Activated CD4-positive, alpha-beta T cell treated with anti-CD3 and anti-CD28 coated beads, Interleukin-2, amount 50 U/mL, for 16 hours (primary cell): ENCODE measurements around the gene ISLR2.
A peak's percentile ranks its signal among the peaks of the same experiment; 100 is the strongest.
"Not testable (repeated sequence)": the region's sequence is repeated elsewhere in the genome, so short reads cannot be mapped to it uniquely, and the experiment has no call there.

Experiments used
- DNase-seq: peaks from one replicate; pipeline ENCODE4 v3.0.0-alpha.2; 2020

Gene ISLR2, protein sequence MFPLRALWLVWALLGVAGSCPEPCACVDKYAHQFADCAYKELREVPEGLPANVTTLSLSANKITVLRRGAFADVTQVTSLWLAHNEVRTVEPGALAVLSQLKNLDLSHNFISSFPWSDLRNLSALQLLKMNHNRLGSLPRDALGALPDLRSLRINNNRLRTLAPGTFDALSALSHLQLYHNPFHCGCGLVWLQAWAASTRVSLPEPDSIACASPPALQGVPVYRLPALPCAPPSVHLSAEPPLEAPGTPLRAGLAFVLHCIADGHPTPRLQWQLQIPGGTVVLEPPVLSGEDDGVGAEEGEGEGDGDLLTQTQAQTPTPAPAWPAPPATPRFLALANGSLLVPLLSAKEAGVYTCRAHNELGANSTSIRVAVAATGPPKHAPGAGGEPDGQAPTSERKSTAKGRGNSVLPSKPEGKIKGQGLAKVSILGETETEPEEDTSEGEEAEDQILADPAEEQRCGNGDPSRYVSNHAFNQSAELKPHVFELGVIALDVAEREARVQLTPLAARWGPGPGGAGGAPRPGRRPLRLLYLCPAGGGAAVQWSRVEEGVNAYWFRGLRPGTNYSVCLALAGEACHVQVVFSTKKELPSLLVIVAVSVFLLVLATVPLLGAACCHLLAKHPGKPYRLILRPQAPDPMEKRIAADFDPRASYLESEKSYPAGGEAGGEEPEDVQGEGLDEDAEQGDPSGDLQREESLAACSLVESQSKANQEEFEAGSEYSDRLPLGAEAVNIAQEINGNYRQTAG

GRCh38 chr15:74130155-74130848, at the start of gene ISLR2:
ISLR2 (plus strand) TSS chr15:74130586; CDS start chr15:74132755, 2,169 bp downstream.
- DNase-seq = no peak

GRCh38 chr15:74082450-74082849, 47.9 kb upstream of the ISLR2 start, which contains the start of gene GOLGA6A:
GOLGA6A (minus strand) TSS chr15:74082550; CDS start chr15:74082509, 41 bp downstream.
- not testable (repeated sequence) for DNase-seq

DNA sequence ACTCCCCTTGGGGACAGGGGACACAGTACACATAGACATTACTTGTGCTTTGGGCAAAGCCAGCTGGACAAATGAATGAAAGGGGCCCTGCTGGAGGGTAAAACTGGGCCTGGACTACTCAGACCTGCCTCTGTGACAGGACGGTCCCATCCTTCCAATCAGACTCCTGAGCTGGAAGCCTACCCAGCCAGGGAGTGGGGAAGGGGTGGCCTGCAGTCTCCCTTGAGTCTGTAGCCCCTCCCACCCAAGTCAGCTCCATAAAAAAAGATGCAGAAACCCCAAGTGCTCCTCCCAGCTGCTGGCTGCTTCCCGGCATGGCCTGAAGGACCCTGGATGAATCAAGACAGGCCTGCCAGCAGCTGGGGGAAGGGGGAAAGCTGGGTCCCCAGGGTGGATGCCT, 35.8 kb upstream of the ISLR2 start:
- not testable (repeated sequence) for DNase-seq

DNA sequence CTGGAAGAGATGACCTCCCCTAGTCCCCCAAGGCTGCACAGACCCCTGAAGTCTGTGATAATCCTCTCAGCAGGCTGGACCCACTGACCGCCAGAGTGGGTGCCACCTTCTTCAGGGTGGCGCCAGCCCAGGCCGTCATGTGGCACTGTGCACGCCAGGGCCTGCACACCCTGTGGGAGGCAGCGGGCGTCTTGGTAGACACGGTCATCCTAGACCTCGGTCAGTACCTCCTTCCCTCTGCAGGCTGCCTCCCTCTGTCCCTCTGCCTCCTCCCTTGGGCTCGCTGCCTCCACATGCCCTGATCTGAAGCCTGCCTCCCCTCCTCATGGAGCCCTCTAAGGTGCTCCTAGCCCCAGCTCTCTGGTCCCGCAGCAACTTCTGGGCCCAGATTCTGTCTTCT, 34.8 kb upstream of the ISLR2 start:
- DNase-seq = not testable (repeated sequence)

GRCh38 chr15:74096753-74097474, 33.5 kb upstream of the ISLR2 start:
- DNase-seq = not testable (repeated sequence)

DNA sequence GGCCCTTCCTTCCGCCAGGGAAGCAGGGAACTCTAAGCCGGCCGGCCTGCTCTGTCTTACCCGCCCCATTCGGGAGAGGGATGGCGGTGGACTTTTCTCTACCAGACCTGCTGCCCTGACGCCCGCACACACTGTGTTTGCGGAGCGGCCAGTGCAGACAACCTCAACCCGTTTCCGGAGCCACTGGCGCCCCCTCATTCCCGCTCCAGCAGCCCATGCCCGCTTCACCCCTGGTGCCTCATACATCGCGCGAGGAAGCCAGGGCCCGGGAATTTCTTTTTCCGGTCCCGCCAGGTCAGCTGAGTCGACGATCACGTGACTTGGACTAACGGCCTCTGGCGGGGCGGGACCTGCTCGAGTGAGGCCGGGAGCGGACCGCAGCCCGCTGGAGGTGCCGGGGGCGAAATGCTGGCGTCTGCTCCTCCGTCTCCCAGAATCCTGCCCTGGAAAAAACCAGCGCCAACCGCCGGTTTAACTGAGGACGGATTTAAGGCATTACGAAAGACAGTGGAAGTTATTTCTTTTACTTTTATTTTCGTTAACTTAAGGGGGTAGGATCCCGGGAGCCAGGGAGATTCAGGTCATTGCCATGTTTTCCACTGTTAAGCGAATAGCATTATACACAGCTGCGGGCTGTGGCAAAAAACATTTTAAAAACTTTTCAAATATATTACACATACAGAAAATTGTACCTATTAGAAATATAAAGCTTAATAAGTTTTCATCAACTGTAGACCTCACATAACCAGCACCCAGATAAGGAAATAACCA, 30.2 kb upstream of the ISLR2 start:
- peak; percentile 88 for DNase-seq

DNA sequence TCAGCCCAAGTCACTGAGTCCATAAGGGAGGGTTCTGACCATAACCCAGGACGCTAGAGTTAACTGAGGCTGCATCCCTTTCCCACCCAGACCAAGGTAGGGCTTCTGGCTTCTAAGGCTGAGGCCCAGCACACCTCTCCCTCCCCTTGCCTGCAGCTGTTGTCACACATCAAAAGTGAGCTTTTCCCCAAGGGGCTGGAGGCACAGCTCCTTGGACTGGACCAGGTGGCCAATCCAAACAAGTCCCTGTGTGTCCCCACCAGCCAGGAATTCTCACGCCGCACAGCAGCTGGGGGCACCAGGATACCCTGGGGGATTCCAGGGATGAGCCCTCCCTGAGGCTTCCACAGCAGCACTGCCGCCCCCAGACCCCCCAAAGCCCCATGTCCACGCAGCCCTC, 22.3 kb upstream of the ISLR2 start:
- no peak for DNase-seq

DNA sequence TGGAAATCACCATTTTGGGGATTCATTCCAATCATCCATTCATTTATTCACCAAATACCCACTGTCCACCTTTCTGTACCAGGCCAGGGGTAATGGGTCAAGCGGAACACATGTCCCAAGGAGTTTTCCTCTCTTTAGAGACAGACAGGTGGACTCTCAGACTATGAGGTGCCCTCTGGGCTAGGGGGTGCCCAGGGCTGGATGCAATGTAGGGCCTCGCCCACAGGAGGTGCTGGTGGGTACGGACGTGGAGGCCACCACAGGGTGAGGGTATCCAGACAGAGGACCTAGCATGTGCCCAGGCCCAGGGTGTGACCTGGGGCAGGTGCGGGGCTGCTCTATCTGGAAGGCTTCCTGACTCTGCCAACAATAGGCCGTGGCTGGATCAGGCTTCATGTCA, 21.8 kb upstream of the ISLR2 start:
- not testable (repeated sequence) for DNase-seq

DNA sequence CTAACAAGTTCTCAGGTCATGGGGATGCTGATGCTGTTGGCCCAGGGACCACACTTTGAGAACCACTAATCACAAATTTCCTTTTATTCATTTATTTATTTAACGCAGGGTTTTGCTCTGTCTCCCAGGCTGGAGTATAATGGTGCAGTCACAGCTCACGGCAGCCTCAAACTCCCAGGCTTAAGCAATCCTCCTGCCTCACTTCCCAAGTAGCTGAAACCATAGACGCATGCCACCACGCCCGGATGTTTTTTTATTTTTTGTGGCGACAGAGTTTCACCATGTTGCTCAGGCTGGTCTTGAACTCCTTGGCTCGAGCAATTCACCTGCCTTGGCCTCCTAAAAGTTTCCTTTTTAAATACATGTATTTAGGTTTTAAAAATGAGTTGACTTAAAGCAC, 20.7 kb upstream of the ISLR2 start:
- no peak for DNase-seq

DNA sequence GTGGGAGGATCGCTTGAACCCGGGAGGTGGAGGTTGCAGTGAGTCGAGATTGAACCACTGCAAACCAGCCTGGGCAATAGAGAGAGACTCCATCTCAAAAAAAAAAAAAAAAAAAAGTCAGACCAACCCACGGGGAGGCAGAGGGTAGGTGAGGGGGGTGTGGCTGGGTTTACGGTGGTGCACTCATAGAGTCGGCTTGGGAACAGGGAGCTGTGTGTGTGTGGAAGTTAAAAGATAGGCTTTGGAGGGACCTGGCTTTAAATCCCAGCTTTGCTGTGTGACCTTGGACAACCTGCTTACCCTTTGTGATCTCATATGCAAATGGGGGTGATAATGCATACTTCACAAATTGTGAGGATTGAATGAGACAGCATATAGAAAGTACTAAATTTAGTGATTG, 10.0 kb upstream of the ISLR2 start:
- DNase-seq = no peak

- DNase-seq = no peak
Observed at GRCh38 chr15:74121039-74121438, 9.3 kb upstream of the ISLR2 start.

DNA sequence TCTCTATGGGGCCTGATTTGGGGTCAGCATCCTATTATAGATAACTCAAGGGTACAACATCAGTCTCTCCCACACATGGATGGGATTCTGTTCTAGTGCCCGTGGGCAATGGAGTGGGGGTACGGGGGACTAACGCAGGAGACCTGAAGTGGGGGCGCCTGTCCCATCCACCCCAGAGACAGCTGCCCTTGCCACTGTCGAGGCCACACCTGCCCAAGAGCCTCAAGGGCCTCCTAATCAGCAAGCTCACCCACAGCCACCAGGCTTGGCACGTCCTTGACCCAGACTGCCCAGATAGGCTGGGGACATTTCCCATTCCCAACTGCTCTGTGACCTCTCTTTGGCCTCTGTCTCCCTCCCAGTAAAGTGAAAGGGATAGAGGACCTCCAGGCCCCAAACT, 8.5 kb upstream of the ISLR2 start:
- DNase-seq = no peak

DNA sequence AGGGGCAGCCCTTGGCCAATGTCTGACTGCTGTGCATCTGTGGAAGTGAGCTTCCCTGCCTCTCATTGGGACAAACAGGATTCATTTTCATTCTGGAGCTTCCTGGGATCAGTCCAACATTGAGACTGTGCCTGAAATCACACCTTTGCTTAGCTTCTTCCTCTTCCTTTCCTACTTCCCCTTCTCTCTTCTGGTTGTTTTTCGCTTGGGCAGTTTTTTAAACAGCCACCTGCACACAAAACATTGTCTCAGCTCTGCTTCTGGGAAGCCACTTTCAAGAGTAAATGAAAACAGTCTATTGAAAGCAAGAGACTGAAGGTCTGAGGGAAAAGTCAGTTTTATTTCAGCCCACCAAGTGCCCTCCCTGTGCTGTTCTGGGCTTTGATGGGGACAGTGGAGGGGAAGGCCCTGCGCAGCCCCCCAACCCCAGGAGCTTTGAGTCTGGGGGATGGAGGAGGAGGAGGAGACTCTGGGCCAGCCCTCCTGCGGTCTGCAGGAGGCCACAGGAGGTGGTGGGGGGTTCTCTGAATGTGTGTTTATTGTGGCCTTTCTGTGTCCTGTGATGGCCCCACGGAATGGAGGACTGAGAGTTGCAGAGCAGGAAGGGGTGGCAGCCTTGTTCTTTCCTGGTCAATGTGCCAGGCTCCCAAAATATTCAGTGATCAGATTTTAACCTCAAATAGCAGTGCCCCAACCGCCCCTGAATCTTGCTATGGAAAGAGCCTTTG, 7.8 kb upstream of the ISLR2 start:
- no peak for DNase-seq

- no peak for DNase-seq
Observed at GRCh38 chr15:74123131-74123429, 7.3 kb upstream of the ISLR2 start.

DNA sequence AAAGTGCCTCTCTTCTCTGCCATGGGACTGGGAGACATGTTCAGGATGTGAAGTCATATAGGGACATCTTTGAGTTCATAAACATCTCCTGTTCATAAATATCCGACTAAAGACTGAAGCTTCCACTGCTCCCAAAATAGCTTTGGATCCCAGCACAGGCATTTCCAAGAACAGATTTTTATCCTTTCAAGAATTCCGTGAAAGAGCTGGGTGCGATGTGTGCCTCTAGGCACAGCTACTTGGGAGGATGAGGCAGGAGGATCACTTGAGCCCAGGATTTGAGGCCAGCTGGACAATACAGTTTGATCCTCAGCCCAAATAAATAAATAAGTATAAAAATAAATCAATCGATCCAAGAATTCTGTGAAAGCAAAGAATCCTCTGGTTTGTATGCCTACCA, 6.7 kb upstream of the ISLR2 start:
- DNase-seq = no peak

DNA sequence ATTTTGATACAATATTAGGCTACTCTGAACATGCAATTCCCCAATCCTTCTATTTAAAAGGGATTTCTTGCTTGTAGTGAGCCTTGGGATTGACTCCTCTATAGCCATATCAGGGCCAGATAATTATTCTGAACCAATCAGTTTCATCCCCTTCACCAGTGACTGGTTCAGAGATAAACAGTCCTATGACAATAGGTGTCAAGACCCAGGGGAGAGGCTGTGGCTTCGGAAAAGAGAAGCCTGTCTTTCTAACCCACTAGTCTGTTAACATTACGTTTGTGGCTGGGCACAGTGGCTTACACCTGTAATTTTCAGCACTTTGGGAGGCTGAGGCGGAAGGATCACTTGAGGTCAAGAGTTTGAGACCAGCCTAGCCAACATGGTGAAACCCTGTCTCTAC, 6.2 kb upstream of the ISLR2 start:
- DNase-seq = no peak

- no peak for DNase-seq
Observed at GRCh38 chr15:74124759-74125158, 5.6 kb upstream of the ISLR2 start.

- peak; percentile 88 for DNase-seq
Observed at GRCh38 chr15:74127255-74127953, 3.0 kb upstream of the ISLR2 start.

GRCh38 chr15:74127954-74128784, 2.2 kb upstream of the ISLR2 start:
- DNase-seq = no peak
